ENCODE results near the gene NAV1. TPM values are rescaled to one million over a fixed set of nuclear protein-coding genes. Genes with fewer than 3 reads are reported as not detected.

NAV1 gene
- total and polyA plus RNA-seq, 9 of the 15 experiments (the other 6 are each of a cell fraction or from before 2014, with no cell fraction given) = 0.91 to 16.8 (median 3.2) TPM

- peak; percentile 69; the same call in 1 of the 2 replicates for TF ChIP-seq ZNF592 (IDR thresholded peaks at IDR 0.05)
- no peak for TF ChIP-seq ZNF518B (CRISPR knock-in tag; IDR thresholded peaks at IDR 0.05)
- no peak for TF ChIP-seq ZNF444 (CRISPR knock-in tag; IDR thresholded peaks at IDR 0.05)
- 0 out of 2 replicates have a peak, but pooled peaks have one; percentile 33 for TF ChIP-seq E2F3 (CRISPR knock-in tag; IDR thresholded peaks at IDR 0.05)
- no peak for TF ChIP-seq ZNF282 (CRISPR knock-in tag; IDR thresholded peaks at IDR 0.05)
- no peak for TF ChIP-seq HDGF (IDR thresholded peaks at IDR 0.05)
- TF ChIP-seq THRAP3 (IDR thresholded peaks at IDR 0.05; ENCODE audit: borderline replicate concordance) = no peak
- no peak for TF ChIP-seq CLOCK (CRISPR knock-in tag; IDR thresholded peaks at IDR 0.05; ENCODE audit: borderline replicate concordance)
- TF ChIP-seq ETS1 (conservative IDR thresholded peaks at IDR 0.05; ENCODE audit: control insufficient read depth, low read depth, low read length) = no peak
- TF ChIP-seq ZNF140 (CRISPR knock-in tag; IDR thresholded peaks at IDR 0.05) = no peak
- no peak for TF ChIP-seq DIDO1 (tag; IDR thresholded peaks at IDR 0.05; ENCODE audit: low read depth)
- TF ChIP-seq KDM2B (CRISPR knock-in tag; IDR thresholded peaks at IDR 0.05) = no peak
- no peak for TF ChIP-seq TCFL5 (CRISPR knock-in tag; conservative IDR thresholded peaks at IDR 0.05)
- TF ChIP-seq MAX (CRISPR knock-in tag; IDR thresholded peaks at IDR 0.05) = no peak
- TF ChIP-seq ZNF224 (CRISPR knock-in tag; IDR thresholded peaks at IDR 0.05) = no peak
Measured at GRCh38 chr1:201551877-201552731, 13.2 kb downstream of the NAV1 start (continued).

Measured in K562 (cell line).